AG10803 (cell line): ENCODE results near the gene GRIK2.

Source experiments
- DNase-seq: peaks from one replicate; pipeline ENCODE4 v3.0.0; 2010; ENCODE audit warnings: low read depth
- H3K4me3 ChIP-seq: 2 replicates; pipeline ENCODE4 v1.5.1; 2011; ENCODE audit warnings: mild to moderate bottlenecking, low read length, control low read depth
- CTCF ChIP-seq: conservative IDR thresholded peaks from 2 replicates; pipeline ENCODE4 v1.5.1; 2011; ENCODE audit warnings: mild to moderate bottlenecking, low read length, control low read depth, inconsistent platforms

The GRIK2 gene

GRCh38 chr6:101907356-101908217, 514.1 kb downstream of the GRIK2 start:
- TF ChIP-seq CTCF, result no peak
- no peak for DNase-seq
- no peak overlapping the region for H3K4me3 ChIP-seq

GRCh38 chr6:101909366-101909765, 515.9 kb downstream of the GRIK2 start:
- no peak for DNase-seq
- H3K4me3 ChIP-seq, result no peak overlapping the region
- TF ChIP-seq CTCF, result no peak

- TF ChIP-seq CTCF, result no peak
- H3K4me3 ChIP-seq, result no peak overlapping the region
- no peak for DNase-seq
Measured at GRCh38 chr6:101912311-101912710, 518.8 kb downstream of the GRIK2 start.

GRCh38 chr6:101918471-101918870, 525.0 kb downstream of the GRIK2 start:
- no peak overlapping the region for H3K4me3 ChIP-seq
- peak; percentile 4 for DNase-seq
- no peak for TF ChIP-seq CTCF

GRCh38 chr6:101921829-101922450, 528.4 kb downstream of the GRIK2 start:
- no peak for DNase-seq
- TF ChIP-seq CTCF, result no peak
- H3K4me3 ChIP-seq, result no peak overlapping the region

GRCh38 chr6:101926149-101926925, 532.8 kb downstream of the GRIK2 start:
- peak; percentile 61 for DNase-seq
- no peak overlapping the region for H3K4me3 ChIP-seq
- no peak for TF ChIP-seq CTCF
